Activated T-cell treated with anti-CD3 and anti-CD28 coated beads for 48 hours (primary cell): Measurements from ENCODE around the gene TMEM258.

Source experiments
- DNase-seq: peaks from one replicate; pipeline ENCODE4 v3.0.0-alpha.2; 2020; ENCODE audit warnings: low read depth

The TMEM258 gene

DNA sequence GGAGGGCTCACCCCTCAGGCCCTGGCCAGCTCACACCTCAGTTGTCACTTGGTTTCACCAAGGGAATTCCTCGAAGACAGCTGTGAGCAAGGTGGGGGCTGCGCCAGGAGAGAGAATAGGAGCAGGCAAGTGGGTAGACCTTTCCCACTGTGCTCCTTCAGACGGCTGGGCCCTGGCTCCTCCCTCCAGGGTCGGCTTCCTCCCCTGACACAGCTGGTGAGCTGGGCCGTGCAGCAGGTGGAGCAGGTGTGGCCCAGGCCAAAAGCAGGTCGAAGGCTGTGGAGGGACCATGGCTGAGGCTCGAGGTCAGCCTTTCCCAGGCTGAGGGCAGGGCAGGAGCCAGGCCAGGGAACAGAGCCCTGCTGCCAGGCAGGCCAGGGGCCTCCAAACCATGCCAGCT, 52.4 kb downstream of the TMEM258 start:
- no peak for DNase-seq

DNA sequence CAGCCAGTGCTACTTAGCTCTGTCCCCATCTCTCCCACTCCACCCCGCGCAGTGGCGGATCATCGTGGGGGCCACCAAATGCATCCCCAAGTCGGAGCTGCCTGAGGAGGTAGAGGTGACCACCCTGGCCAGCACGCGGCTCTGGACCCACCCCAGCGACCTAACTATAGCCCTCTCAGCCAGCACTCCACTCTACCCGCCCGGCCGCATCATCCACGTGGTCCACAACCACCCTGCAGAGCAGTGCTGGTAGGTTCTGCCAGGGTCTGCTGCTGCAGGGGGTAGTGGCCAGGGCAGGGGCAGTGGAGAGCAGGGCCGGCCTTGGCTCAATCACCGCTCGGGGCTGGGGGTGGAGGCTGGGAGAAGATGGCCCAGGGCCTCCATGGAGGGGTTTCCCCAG, 53.0 kb downstream of the TMEM258 start:
- no peak for DNase-seq
